Measurements from ENCODE around the gene CACNB1.

The CACNB1 gene

GRCh38 chr17:39177256-39177655 is 20.2 kb downstream of the CACNB1 start:
- Histone ChIP-seq H3K27me3 (ENCODE audit: insufficient read depth, poor library complexity, severe bottlenecking) (no peaks in the 10 kb centered on the region), H3K4me3 (replicated peaks; ENCODE audit: insufficient read depth, low read length) (no peak overlapping the region), H3K27ac (replicated peaks) (no peak overlapping the region)
- DNase-seq (ENCODE audit: low read depth in 1 of 2, low spot score in 1 of 2), result no peak
- TF ChIP-seq GABPA (IDR thresholded peaks at IDR 0.05; ENCODE audit: low read depth), result no peak
- TF ChIP-seq CTCF (IDR thresholded peaks at IDR 0.05; ENCODE audit: insufficient read depth, low read length), result no peak
- no peak for TF ChIP-seq POLR2AphosphoS5 (IDR thresholded peaks at IDR 0.05; ENCODE audit: low read depth)
- no peak for TF ChIP-seq SPI1 (IDR thresholded peaks at IDR 0.05; ENCODE audit: borderline replicate concordance, low read depth)
- TF ChIP-seq REST (IDR thresholded peaks at IDR 0.05; ENCODE audit: insufficient replicate concordance, low read depth), result no peak

- TF ChIP-seq SPI1 (IDR thresholded peaks at IDR 0.05; ENCODE audit: borderline replicate concordance, low read depth) (no peak), REST (IDR thresholded peaks at IDR 0.05; ENCODE audit: insufficient replicate concordance, low read depth) (no peak), GABPA (IDR thresholded peaks at IDR 0.05; ENCODE audit: low read depth) (no peak), POLR2AphosphoS5 (IDR thresholded peaks at IDR 0.05; ENCODE audit: low read depth) (no peak), CTCF (IDR thresholded peaks at IDR 0.05; ENCODE audit: insufficient read depth, low read length) (no peak)
- no peak overlapping the region for H3K4me3 ChIP-seq (replicated peaks; ENCODE audit: insufficient read depth, low read length)
- H3K27ac ChIP-seq (replicated peaks), result no peak overlapping the region
- peak in 1 of 2 experiments; percentile 91 for DNase-seq (ENCODE audit: low read depth in 1 of 2, low spot score in 1 of 2)
- no peaks in the 10 kb centered on the region for H3K27me3 ChIP-seq (ENCODE audit: insufficient read depth, poor library complexity, severe bottlenecking)
These were observed 21.8 kb downstream of the CACNB1 start for GRCh38 chr17:39175695-39176093.

GRCh38 chr17:39174920-39175694 is 22.4 kb downstream of the CACNB1 start:
- peak; percentile 69 to 78 for DNase-seq (ENCODE audit: low read depth in 1 of 2, low spot score in 1 of 2)
- H3K4me3 ChIP-seq (replicated peaks; ENCODE audit: insufficient read depth, low read length), result peak overlapping the region; percentile 40
- no peaks in the 10 kb centered on the region for H3K27me3 ChIP-seq (ENCODE audit: insufficient read depth, poor library complexity, severe bottlenecking)
- TF ChIP-seq CTCF (IDR thresholded peaks at IDR 0.05; ENCODE audit: insufficient read depth, low read length) (peak; percentile 88), GABPA (IDR thresholded peaks at IDR 0.05; ENCODE audit: low read depth) (no peak)
- H3K27ac ChIP-seq (replicated peaks), result peak overlapping the region; percentile 37

Measured in HL-60 (cell line).